Thyroid gland (tissue), 4 donors: ENCODE data around the gene ACTR3C.

Experiments used
- CTCF ChIP-seq, 6 experiments: fragments of 200-600 bp in 3 of 6; fragments of 450-650 bp in 3 of 6; sonication (generic) in 3 of 6; IDR thresholded peaks; one replicate each; pipeline ENCODE4 v1.5.1; 2016 to 2019; ENCODE audit warnings: antibody characterized with exemption in 6 of 6, mild to moderate bottlenecking in 2 of 6, inconsistent platforms in 1 of 6, moderate library complexity in 1 of 6
- POLR2A ChIP-seq, 2 donors: fragments of 450-650 bp; IDR thresholded peaks; one replicate each; pipeline ENCODE4 v1.6.1; 2017; ENCODE audit warnings: antibody characterized with exemption in 2 of 2, mild to moderate bottlenecking in 2 of 2, moderate library complexity in 1 of 2

GRCh38 chr7:150333659-150334058 is 10.3 kb upstream of the ACTR3C start:
- no peak for TF ChIP-seq CTCF (IDR thresholded peaks at IDR 0.05)
- TF ChIP-seq POLR2A (IDR thresholded peaks at IDR 0.05), result no peak
